OCI-M1 (cell line): ENCODE results near the gene GGT6.

ENCODE experiments used
- DNase-seq: peaks from one replicate; lab custom pipeline; 2025; lab: John Stamatoyannopoulos, UW

Gene GGT6

GRCh38 chr17:4539025-4539424 is 21.4 kb downstream of the GGT6 start:
- DNase-seq: no peak

- DNase-seq: no peak
Measured at GRCh38 chr17:4538236-4539002, 22.0 kb downstream of the GGT6 start.

- no peak for DNase-seq
Measured at GRCh38 chr17:4537451-4538235, 22.7 kb downstream of the GGT6 start.

- DNase-seq: no peak
Measured at GRCh38 chr17:4536742-4537411, 23.5 kb downstream of the GGT6 start.

DNA sequence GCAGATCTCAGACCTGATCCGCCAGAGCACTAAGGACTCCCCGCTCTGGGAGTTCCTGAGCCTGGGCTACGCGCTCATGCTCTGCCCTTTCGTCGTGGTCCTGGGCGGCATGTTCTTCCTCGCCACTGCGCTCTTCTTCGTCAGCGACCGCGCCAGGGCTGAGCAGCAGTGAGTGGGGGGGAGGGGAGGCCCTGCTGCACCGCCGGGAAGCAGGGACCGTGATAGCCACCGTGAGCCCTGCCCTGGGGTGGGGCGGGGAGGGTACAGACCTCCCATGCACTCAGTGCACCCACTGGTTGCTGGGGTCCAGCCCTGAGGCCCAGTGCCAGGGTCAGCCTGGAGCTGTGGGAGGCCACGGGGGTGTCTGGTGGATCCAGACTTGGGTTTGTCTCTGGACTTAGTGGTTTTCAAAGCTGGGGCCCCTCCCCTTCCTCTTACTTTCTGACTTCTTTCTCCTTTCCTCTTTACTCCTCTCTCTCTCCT is 24.1 kb downstream of the GGT6 start:
- DNase-seq: no peak

DNA sequence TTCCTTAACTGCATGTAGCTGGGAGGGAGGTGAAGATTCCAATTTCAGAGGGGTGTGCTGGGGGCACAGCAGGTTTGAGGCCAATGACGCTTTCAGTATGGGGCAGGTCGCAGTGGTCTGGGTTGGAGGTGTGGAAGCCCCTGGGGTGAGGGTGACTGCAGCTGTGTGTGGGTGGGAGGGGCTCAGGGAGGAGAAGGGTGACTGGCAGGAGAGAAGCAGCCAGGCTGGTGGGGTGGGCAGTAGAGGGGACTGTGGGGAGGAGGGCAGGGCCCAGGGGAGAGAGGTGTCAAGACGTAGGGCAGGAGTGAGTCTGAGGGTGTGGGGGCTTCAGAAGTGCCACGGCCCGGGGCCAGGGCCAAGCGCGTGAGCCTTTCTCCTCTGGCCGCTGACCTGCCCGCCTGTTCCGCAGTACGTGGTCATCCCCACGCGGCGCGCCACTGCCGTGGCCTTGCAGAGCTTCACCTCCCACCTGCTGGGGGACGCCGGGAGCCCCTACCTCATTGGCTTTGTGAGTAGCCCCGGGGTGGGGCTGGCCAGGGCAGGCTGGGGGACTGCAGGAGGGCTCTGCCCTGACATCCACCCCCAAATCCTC is 24.6 kb downstream of the GGT6 start:
- DNase-seq: no peak

- no peak for DNase-seq
Measured at GRCh38 chr17:4534928-4535666, 25.3 kb downstream of the GGT6 start.

DNA sequence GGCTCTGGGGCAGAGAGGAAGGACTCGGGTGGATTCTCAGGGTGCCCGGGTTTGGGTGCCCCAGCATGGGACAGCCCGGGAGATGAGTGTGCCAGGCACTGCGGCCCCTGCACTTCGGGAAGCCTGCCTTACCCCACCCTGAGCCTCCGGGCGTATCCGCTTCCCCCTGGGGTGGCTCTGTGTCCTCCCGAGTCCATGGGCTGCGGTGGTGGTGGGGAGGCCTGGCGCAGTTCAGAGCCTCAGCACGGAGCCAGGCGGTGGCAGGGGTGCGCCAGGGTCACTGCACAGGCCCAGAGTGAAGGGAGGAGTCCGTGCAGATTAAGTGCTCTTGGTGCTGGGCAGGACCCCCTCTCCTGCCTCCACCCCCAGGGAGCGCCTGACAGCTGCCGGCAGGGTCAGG is 25.9 kb downstream of the GGT6 start:
- DNase-seq: no peak

- DNase-seq: peak; percentile 26
Measured at GRCh38 chr17:4533523-4534504, 26.6 kb downstream of the GGT6 start.

- no peak for DNase-seq
Measured at GRCh38 chr17:4532860-4533522, 27.4 kb downstream of the GGT6 start.

- DNase-seq: no peak
Measured at GRCh38 chr17:4531988-4532736, 28.2 kb downstream of the GGT6 start.

- DNase-seq: no peak
Measured at GRCh38 chr17:4530799-4531730, 29.3 kb downstream of the GGT6 start.

- DNase-seq: no peak
Measured at GRCh38 chr17:4529533-4530152, 30.7 kb downstream of the GGT6 start.

DNA sequence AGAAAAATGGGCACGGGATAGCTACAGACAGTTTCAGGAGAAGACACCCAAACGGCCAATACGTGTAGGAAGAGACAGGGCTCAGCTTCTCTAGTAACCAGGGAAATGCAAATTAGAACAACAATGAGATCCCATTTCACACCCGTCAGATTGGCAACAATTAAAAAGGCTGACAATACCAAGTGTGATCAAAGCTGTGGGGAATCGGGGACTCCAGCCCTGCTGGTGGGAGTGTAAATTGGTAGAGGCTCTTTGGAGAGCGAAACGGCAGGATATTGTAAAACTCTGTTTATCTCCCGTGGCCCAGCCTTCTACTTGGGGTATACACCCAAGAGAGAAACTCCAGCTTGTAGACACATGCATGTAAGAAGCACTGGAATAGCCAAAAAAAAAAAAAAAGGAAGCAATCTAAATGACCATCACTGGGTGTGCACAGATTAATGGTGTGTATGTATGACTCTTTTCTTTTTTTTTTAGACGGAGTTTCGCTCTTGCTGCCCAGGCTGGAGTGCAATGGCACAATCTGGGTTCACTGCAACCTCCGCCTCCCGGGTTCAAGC is 32.7 kb downstream of the GGT6 start:
- peak; percentile 41 for DNase-seq

DNA sequence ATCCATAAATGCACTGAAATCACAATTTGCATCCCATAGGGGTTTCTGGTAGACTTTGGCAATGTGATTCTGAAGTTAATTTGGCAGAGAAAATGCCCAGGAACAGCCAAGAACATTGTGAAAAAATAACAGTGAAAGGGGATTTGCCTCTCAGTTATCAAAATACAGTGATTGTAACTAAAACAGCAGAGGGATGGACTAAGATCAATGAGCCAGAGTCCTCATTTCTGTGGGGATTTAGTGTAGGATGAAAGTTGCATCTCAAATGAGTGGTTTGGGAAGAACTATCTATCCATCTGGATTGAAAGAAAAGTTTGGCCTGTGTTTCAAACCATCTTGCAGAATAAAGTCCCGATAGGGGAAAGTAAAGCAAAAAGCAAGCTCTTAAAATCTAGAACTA is 33.2 kb downstream of the GGT6 start:
- no peak for DNase-seq

DNA sequence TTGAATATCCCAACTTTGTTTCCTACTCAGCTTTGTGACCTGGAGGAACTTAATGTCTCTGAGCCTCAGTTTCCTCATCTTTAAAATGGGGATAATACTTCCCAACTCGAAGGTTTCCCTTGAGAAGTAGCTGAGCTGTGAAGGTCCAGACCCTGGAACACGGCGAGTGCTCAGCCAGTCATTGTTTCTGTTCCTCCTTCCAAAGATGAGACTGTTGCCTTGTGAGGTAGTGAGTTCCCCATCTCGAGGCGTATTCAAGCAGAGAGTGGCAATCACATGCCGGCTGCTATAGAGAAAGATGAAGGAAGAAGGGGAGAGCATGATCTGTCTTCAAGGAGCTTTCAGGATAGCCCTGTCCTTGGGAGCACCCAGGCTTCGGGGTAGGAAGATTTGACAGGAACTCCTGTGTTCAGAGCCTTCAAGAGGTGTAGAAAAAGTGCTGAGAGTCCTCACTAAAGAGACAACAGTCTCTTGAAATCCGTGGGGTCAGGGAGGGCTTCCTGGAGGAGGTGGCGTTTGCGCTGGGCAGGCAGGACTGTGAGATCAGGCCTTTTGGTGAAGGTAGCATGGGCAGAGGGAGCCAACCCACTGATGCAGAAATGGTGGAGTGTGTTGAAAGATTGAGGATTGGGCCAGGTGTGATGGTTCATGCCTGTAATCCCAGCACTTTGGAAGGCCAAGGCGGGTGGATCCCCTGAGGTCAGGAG is 34.5 kb downstream of the GGT6 start:
- no peak for DNase-seq

DNA sequence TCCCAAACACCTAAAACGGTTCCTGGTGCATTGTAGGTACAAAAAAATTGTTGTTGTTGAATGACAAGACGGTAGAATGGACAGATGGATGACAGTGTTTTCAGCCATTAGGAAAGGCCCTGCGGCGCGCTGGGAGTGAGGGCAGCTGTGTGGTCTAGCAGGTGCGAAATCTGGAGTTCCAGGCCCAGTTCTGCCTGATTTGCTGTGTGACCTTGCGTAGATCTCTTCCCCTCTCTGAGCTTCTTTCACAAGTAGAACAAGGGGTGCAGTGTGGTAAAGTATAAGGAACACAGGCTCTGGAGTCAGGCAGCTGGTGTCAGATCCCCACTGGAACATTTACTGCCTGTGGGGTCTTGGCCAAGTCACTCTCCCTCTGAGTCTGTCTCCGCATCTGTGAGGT is 36.4 kb downstream of the GGT6 start:
- no peak for DNase-seq
